Activated CD8-positive, alpha-beta T cell treated with anti-CD3 and anti-CD28 coated beads for 36 hours (primary cell): ENCODE results near the gene OR56A1. TPM values are rescaled to one million over a fixed set of nuclear protein-coding genes. Genes with fewer than 3 reads are reported as not detected.

Experiments used
- ATAC-seq: fragments of 200-7000 bp; cut with Tn5 transposase; one replicate; pipeline ENCODE4 v1.10.0; 2021; ENCODE audit warnings: mild to moderate bottlenecking, moderate library complexity
- CTCF ChIA-PET: fragments of 350-600 bp; sonication (Branson Sonifier 250); formaldehyde crosslinking; loops from one replicate; lab custom pipeline; 2021; ENCODE audit warnings: antibody characterized with exemption; lab: Charles Lee
- POLR2A ChIA-PET: fragments of 350-600 bp; sonication (Branson Sonifier 250); formaldehyde crosslinking; loops from one replicate; lab custom pipeline; 2021; ENCODE audit warnings: antibody characterized with exemption; lab: Charles Lee
- DNase-seq: peaks from one replicate; pipeline ENCODE4 v3.0.0-alpha.2; 2020
- H3K27ac Mint-ChIP-seq: one replicate; pipeline ENCODE4 v1.8.0; 2021; ENCODE audit warnings: mild to moderate bottlenecking, mixed read lengths
- H3K27me3 Mint-ChIP-seq: one replicate; pipeline ENCODE4 v1.8.0; 2021; ENCODE audit warnings: mixed read lengths
- H3K36me3 Mint-ChIP-seq: one replicate; pipeline ENCODE4 v1.8.0; 2021; ENCODE audit warnings: low read depth, mixed read lengths
- H3K4me1 Mint-ChIP-seq: one replicate; pipeline ENCODE4 v1.8.0; 2021; ENCODE audit warnings: low read depth, mixed read lengths
- H3K4me3 Mint-ChIP-seq: one replicate; pipeline ENCODE4 v1.8.0; 2021; ENCODE audit warnings: mild to moderate bottlenecking, moderate library complexity, mixed read lengths
- H3K9me3 Mint-ChIP-seq: one replicate; pipeline ENCODE4 v1.8.0; 2021; ENCODE audit warnings: mixed read lengths
- intact Hi-C: fragments of 100-400 bp; cut with micrococcal nuclease; formaldehyde crosslinking; loops from one replicate; pipeline ENCODE4 v1.10.0; 2022
- total RNA-seq, 2 experiments: library from RNA; stranded (reverse); gene quantifications; one replicate each; pipeline ENCODE4 v1.2.3, GENCODE V29; 2021
- TF ChIP-seq, protein P1 (sequence below): fragments of 200-600 bp; IDR thresholded peaks from one replicate; pipeline ENCODE4 v1.8.0; 2022; ENCODE audit warnings: antibody characterized with exemption, mild to moderate bottlenecking

Gene OR56A1
- total RNA-seq, 2 experiments from 2014 or later, result not detected

DNA sequence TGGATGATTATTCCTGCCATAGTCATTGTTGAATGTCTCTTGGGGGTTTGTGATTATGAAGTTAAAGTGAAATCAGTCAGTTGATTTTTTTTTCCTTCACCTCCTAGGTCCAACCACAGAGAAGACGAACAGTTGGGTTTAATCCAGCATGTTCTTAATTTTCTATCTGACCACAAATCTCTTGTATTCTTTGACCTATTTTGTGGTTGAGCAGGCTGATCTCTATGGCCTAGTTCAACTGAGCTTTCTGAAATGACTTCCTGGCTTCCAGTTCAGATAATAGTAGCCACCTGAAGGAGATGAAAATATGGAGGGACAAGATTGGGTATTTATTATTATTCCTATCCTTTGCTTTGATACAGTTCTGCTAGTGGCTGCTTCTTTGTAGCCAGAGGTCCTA is 57.0 kb downstream of the OR56A1 start:
- ChIA-PET POLR2A (no interaction called here), CTCF (no interaction called here)
- H3K9me3 Mint-ChIP-seq, result peaks cover 2% of the 10 kb centered on the region
- ATAC-seq (no peak), DNase-seq (no peak)
- peaks cover 3% of the 10 kb centered on the region for H3K27me3 Mint-ChIP-seq
- H3K4me3 Mint-ChIP-seq, result no peak overlapping the region
- H3K36me3 Mint-ChIP-seq, result no peaks in the 10 kb centered on the region
- no peak overlapping the region for H3K27ac Mint-ChIP-seq
- intact Hi-C loops, result no loop called here
- no peaks in the 10 kb centered on the region for H3K4me1 Mint-ChIP-seq
- TF ChIP-seq, protein P1, sequence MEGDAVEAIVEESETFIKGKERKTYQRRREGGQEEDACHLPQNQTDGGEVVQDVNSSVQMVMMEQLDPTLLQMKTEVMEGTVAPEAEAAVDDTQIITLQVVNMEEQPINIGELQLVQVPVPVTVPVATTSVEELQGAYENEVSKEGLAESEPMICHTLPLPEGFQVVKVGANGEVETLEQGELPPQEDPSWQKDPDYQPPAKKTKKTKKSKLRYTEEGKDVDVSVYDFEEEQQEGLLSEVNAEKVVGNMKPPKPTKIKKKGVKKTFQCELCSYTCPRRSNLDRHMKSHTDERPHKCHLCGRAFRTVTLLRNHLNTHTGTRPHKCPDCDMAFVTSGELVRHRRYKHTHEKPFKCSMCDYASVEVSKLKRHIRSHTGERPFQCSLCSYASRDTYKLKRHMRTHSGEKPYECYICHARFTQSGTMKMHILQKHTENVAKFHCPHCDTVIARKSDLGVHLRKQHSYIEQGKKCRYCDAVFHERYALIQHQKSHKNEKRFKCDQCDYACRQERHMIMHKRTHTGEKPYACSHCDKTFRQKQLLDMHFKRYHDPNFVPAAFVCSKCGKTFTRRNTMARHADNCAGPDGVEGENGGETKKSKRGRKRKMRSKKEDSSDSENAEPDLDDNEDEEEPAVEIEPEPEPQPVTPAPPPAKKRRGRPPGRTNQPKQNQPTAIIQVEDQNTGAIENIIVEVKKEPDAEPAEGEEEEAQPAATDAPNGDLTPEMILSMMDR, result no peak

Other genes starting within 250 kb of the OR56A1 start
- gene OR52N5, start 247.4 kb downstream of the OR56A1 start, total RNA-seq, result not detected
- not detected for gene OR52N1, start 239.5 kb downstream of the OR56A1 start, total RNA-seq
- gene OR52N2, start 221.8 kb downstream of the OR56A1 start, total RNA-seq, result not detected
- gene OR52E6, start 188.9 kb downstream of the OR56A1 start, total RNA-seq, result not detected
- gene OR52E8, start 173.1 kb downstream of the OR56A1 start, total RNA-seq, result not detected
- gene OR52E4, start 150.1 kb downstream of the OR56A1 start, total RNA-seq, result not detected
- not detected for gene OR52E5, start 137.6 kb downstream of the OR56A1 start, total RNA-seq
- gene OR56A3, start 88.5 kb downstream of the OR56A1 start, total RNA-seq, result not detected
- not detected for gene OR56A5, start 62.3 kb downstream of the OR56A1 start, total RNA-seq
- not detected for gene OR52L1, start 43.8 kb downstream of the OR56A1 start, total RNA-seq
- not detected for gene OR56A4, start 23.8 kb downstream of the OR56A1 start, total RNA-seq
- gene OR56B4, start 76.9 kb upstream of the OR56A1 start, total RNA-seq, result not detected
- not detected for gene OR52B2, start 139.6 kb upstream of the OR56A1 start, total RNA-seq
- gene OR52W1, start 168.5 kb upstream of the OR56A1 start, total RNA-seq, result not detected
- gene C11orf42, start 174.8 kb upstream of the OR56A1 start, total RNA-seq, result not detected
- gene FHIP1B, start 203.9 kb upstream of the OR56A1 start, total RNA-seq, result 10 to 100 TPM; 14.9 to 15.1 TPM
- under 1 TPM in 1 of 2 experiments, not detected in 1; 0.18 TPM for gene CNGA4, start 208.3 kb upstream of the OR56A1 start, total RNA-seq
- not detected for gene CCKBR, start 229.1 kb upstream of the OR56A1 start, total RNA-seq